Endothelial cell of umbilical vein (primary cell): ENCODE data around the gene VSIR. TPM values are rescaled to one million over a fixed set of nuclear protein-coding genes. Genes with fewer than 3 reads are reported as not detected.

ENCODE experiments used
- BruUV-seq: library from RNA; stranded (reverse); fragments of 400-500 nt; replicated peaks from 2 replicates; lab custom pipeline; 2021; lab: Mats Ljungman, UMichigan
- CTCF ChIA-PET: fragments of 300-600, 350-600 bp; sonication (Branson Sonifier 250); formaldehyde crosslinking; loops from one replicate; lab custom pipeline; 2021; ENCODE audit warnings: antibody characterized with exemption, inconsistent platforms; lab: Charles Lee
- POLR2A ChIA-PET: fragments of 300-600, 350-600 bp; sonication (Branson Sonifier 250); formaldehyde crosslinking; loops from one replicate; lab custom pipeline; 2021; ENCODE audit warnings: antibody characterized with exemption, inconsistent platforms; lab: Charles Lee
- DNase-seq: peaks from one replicate; pipeline ENCODE4 v3.0.0-alpha.2; 2011; ENCODE audit warnings: low read depth, low spot score
- FAIRE-seq: peaks from 2 replicates; lab custom pipeline; 2011; peaks lifted over from hg19 to GRCh38; lab: Jason Lieb, UNC
- H2AFZ ChIP-seq: 2 replicates; pipeline ENCODE4 v1.6.0; 2012; ENCODE audit warnings: low read depth, low read length, control low read depth, inconsistent platforms
- H3K27ac ChIP-seq: 2 replicates; pipeline ENCODE4 v1.5.1; 2011; ENCODE audit warnings: low read depth, mild to moderate bottlenecking, control low read depth, low read length, moderate library complexity; ENCODE audit not compliant: insufficient read depth
- H3K27me3 ChIP-seq, 2 experiments: 2 replicates each; pipeline versions ENCODE4 v1.6.0 to v1.6.1; 2011; ENCODE audit warnings: low read length in 2 of 2, mixed read lengths in 1 of 2; ENCODE audit not compliant: control insufficient read depth in 2 of 2, insufficient read depth in 2 of 2
- H3K36me3 ChIP-seq, 2 experiments: 2 replicates in 1 of 2; 3 replicates in 1 of 2; pipeline ENCODE4 v1.5.1; 2011; ENCODE audit warnings: low read length in 2 of 2, mild to moderate bottlenecking in 1 of 2, moderate library complexity in 1 of 2; ENCODE audit not compliant: control insufficient read depth in 2 of 2, insufficient read depth in 2 of 2; ENCODE audit errors: extremely low read depth in 1 of 2
- H3K4me1 ChIP-seq: 3 replicates; pipeline ENCODE4 v1.5.1; 2011; ENCODE audit warnings: mild to moderate bottlenecking, low read length; ENCODE audit not compliant: control insufficient read depth, insufficient read depth; ENCODE audit errors: extremely low read depth
- H3K4me2 ChIP-seq: 2 replicates; pipeline ENCODE4 v1.6.1; 2011; ENCODE audit warnings: low read length, control low read depth, mixed read lengths; ENCODE audit not compliant: insufficient read depth
- H3K4me3 ChIP-seq, 3 experiments: fragments of 200-600 bp in 1 of 3; sonication (generic), shearing (Covaris generic) in 1 of 3; replicated peaks in 1 of 3; 2 replicates each; pipeline ENCODE4 v1.5.1; 2011 to 2016; ENCODE audit warnings: control low read depth in 3 of 3, low read length in 3 of 3, mild to moderate bottlenecking in 2 of 3, inconsistent platforms in 1 of 3, low read depth in 1 of 3, moderate library complexity in 1 of 3; ENCODE audit not compliant: insufficient read depth in 1 of 3
- H3K79me2 ChIP-seq: 2 replicates; pipeline ENCODE4 v1.6.0; 2012; ENCODE audit warnings: low read length, inconsistent platforms; ENCODE audit not compliant: control insufficient read depth, insufficient read depth
- H3K9ac ChIP-seq: replicated peaks from 2 replicates; pipeline ENCODE3; 2011; ENCODE audit warnings: low read length, control low read depth; ENCODE audit not compliant: insufficient read depth; ENCODE audit errors: extremely low read depth
- H3K9me1 ChIP-seq: replicated peaks from 3 replicates; pipeline ENCODE4 v1.6.0; 2011; ENCODE audit warnings: mild to moderate bottlenecking, low read length; ENCODE audit not compliant: control insufficient read depth, insufficient read depth; ENCODE audit errors: extremely low read depth
- H3K9me3 ChIP-seq: replicated peaks from 2 replicates; pipeline ENCODE4 v1.5.1; 2012; ENCODE audit warnings: low read length, inconsistent platforms; ENCODE audit not compliant: control insufficient read depth, insufficient read depth
- H4K20me1 ChIP-seq: replicated peaks from 2 replicates; pipeline ENCODE3; 2011; ENCODE audit warnings: mild to moderate bottlenecking, low read length; ENCODE audit not compliant: control insufficient read depth, insufficient read depth; ENCODE audit errors: extremely low read depth
- CTCF ChIP-seq, 2 donors: IDR thresholded peaks; 1 replicate in 1 of 2; 2 replicates in 1 of 2; pipeline ENCODE4 v1.5.1; 2011; ENCODE audit warnings: low read length in 2 of 2, mild to moderate bottlenecking in 2 of 2, moderate library complexity in 2 of 2, control low read depth in 1 of 2, inconsistent platforms in 1 of 2, low read depth in 1 of 2; ENCODE audit not compliant: insufficient read depth in 1 of 2; ENCODE audit errors: extremely low read depth in 1 of 2
- EZH2 ChIP-seq: IDR thresholded peaks from 2 replicates; pipeline ENCODE4 v1.6.1; 2012; ENCODE audit warnings: borderline replicate concordance, low read depth, mild to moderate bottlenecking, moderate library complexity, low read length, inconsistent platforms; ENCODE audit not compliant: severe bottlenecking
- FOS ChIP-seq: IDR thresholded peaks from 2 replicates; pipeline ENCODE4 v1.6.1; 2011; ENCODE audit warnings: mild to moderate bottlenecking, low read length, moderate library complexity, borderline replicate concordance; ENCODE audit not compliant: insufficient read depth
- GATA2 ChIP-seq: IDR thresholded peaks from 2 replicates; pipeline ENCODE4 v1.7.0; 2011; ENCODE audit warnings: low read depth, mild to moderate bottlenecking, moderate library complexity, mixed read lengths, low read length; ENCODE audit not compliant: insufficient read length, insufficient read depth
- JUN ChIP-seq: IDR thresholded peaks from 2 replicates; pipeline ENCODE4 v1.6.1; 2011; ENCODE audit warnings: borderline replicate concordance, low read depth; ENCODE audit not compliant: insufficient read length, insufficient read depth
- MAX ChIP-seq: IDR thresholded peaks from 2 replicates; pipeline ENCODE4 v1.6.1; 2011; ENCODE audit not compliant: insufficient read depth, insufficient read length
- MYC ChIP-seq: IDR thresholded peaks from one replicate; pipeline ENCODE4 v1.6.1; 2011; ENCODE audit warnings: mild to moderate bottlenecking, low read depth, low read length
- POLR2A ChIP-seq: IDR thresholded peaks from 2 replicates; pipeline ENCODE4 v1.6.1; 2012; ENCODE audit warnings: low read depth, mild to moderate bottlenecking, control low read depth, low read length
- POLR2AphosphoS5 ChIP-seq: IDR thresholded peaks from 2 replicates; pipeline ENCODE4 v1.6.1; 2012; ENCODE audit warnings: low read depth, mild to moderate bottlenecking, control low read depth, low read length, moderate library complexity; ENCODE audit not compliant: insufficient read depth
- dilution Hi-C: fragments of 300-500 bp; cut with MboI; formaldehyde crosslinking; loops from one replicate; pipeline ENCODE4 v1.15.0; 2019; ENCODE audit warnings: low sequenced_read_pairs; ENCODE audit not compliant: extremely low pct_ligation_motif_present
- intact Hi-C: fragments of 100-400 bp; cut with micrococcal nuclease; formaldehyde crosslinking; loops from one replicate; pipeline ENCODE4 v1.10.0; 2022
- polyA plus RNA-seq, 4 experiments: library from polyadenylated mRNA; depleted of rRNA in 3 of 4; stranded (reverse) in 3 of 4; unstranded in 1 of 4; fragments of >200 nt; gene quantifications; 2 replicates each; pipeline versions ENCODE4 v1.2.1 to v1.2.3, GENCODE V29; 2011 to 2012; ENCODE audit warnings: missing spikeins in 1 of 4
- total RNA-seq: library from RNA; stranded (reverse); gene quantifications from 2 replicates; pipeline ENCODE4 v1.2.3, GENCODE V29; 2021

The VSIR gene
- total and polyA plus RNA-seq, 2 donors (not counting 3 experiments of a cell fraction or from before 2014, with no cell fraction given): 4.9 to 6.3 TPM

- DNase-seq (no peak), FAIRE-seq (no peak)
- Histone ChIP-seq H3K4me3 (no peak overlapping the region), H3K27me3 (no peaks in the 10 kb centered on the region), H3K27ac (no peak overlapping the region), H3K36me3 (no peaks in the 10 kb centered on the region), H3K4me1 (no peaks in the 10 kb centered on the region), H3K9ac (no peak overlapping the region), H3K9me1 (no peaks in the 10 kb centered on the region), H3K9me3 (no peaks in the 10 kb centered on the region), H3K4me2 (no peak overlapping the region), H3K79me2 (no peaks in the 10 kb centered on the region), H2AFZ (no peak overlapping the region), H4K20me1 (no peaks in the 10 kb centered on the region)
- ChIA-PET CTCF (interaction anchor here (1.0 kb wide), 1 partner anchor 8 kb away, joined by 3 read pairs; no protein-coding TSS in a partner anchor), POLR2A (no interaction called here)
- intact Hi-C loops: no loop called here
- BruUV-seq: no TSS peak
- dilution Hi-C loops: no loop called here
- TF ChIP-seq MAX (no peak), MYC (no peak), GATA2 (no peak), JUN (no peak), POLR2AphosphoS5 (no peak), FOS (no peak), POLR2A (no peak), CTCF (IDR thresholded peaks at IDR 0.05; ENCODE audit: extremely low read depth in 1 of 2, insufficient read depth in 1 of 2, low read depth in 1 of 2, low read length in 2 of 2) (no peak), EZH2 (no peak)
These were observed 33.2 kb downstream of the VSIR start for GRCh38 chr10:71740069-71740653.
